IPS-18a (cell line): ENCODE data around the gene TSC22D1.
A peak's percentile ranks its signal among the peaks of the same experiment; 100 is the strongest.

ENCODE experiments used
- H3K27ac ChIP-seq: one replicate; pipeline ENCODE4 v1.5.1; 2013; ENCODE audit warnings: low read length
- H3K27me3 ChIP-seq: one replicate; pipeline ENCODE4 v1.6.1; 2013; ENCODE audit warnings: mild to moderate bottlenecking, low read length; ENCODE audit not compliant: control insufficient read depth, insufficient read depth
- H3K36me3 ChIP-seq: one replicate; pipeline ENCODE4 v1.6.1; 2013; ENCODE audit warnings: low read depth, low read length; ENCODE audit not compliant: control insufficient read depth
- H3K4me1 ChIP-seq: one replicate; pipeline ENCODE4 v1.6.1; 2013; ENCODE audit warnings: low read depth, low read length; ENCODE audit not compliant: control insufficient read depth
- H3K4me3 ChIP-seq: one replicate; pipeline ENCODE4 v1.5.1; 2013; ENCODE audit warnings: low read length
- H3K9ac ChIP-seq: one replicate; pipeline ENCODE4 v1.6.1; 2013; ENCODE audit warnings: mild to moderate bottlenecking, low read length, moderate library complexity
- H3K9me3 ChIP-seq: one replicate; pipeline ENCODE4 v1.6.1; 2013; ENCODE audit warnings: low read depth, low read length; ENCODE audit not compliant: control insufficient read depth

Gene TSC22D1

GRCh38 chr13:44498502-44498901 lies 77.6 kb downstream of the TSC22D1 start:
- H3K4me1 ChIP-seq = peaks cover 6% of the 10 kb centered on the region
- H3K4me3 ChIP-seq = no peak overlapping the region
- no peaks in the 10 kb centered on the region for H3K27me3 ChIP-seq
- H3K9me3 ChIP-seq = no peaks in the 10 kb centered on the region
- H3K36me3 ChIP-seq = no peaks in the 10 kb centered on the region
- no peak overlapping the region for H3K27ac ChIP-seq
- no peak overlapping the region for H3K9ac ChIP-seq

- no peaks in the 10 kb centered on the region for H3K9me3 ChIP-seq
- H3K27me3 ChIP-seq = no peaks in the 10 kb centered on the region
- H3K4me3 ChIP-seq = no peak overlapping the region
- H3K36me3 ChIP-seq = no peaks in the 10 kb centered on the region
- H3K4me1 ChIP-seq = peaks cover 13% of the 10 kb centered on the region
- H3K9ac ChIP-seq = no peak overlapping the region
- H3K27ac ChIP-seq = no peak overlapping the region
Observed at GRCh38 chr13:44497801-44498200, 78.3 kb downstream of the TSC22D1 start.

GRCh38 chr13:44493213-44493812 lies 82.8 kb downstream of the TSC22D1 start:
- Histone ChIP-seq H3K4me1 (peaks cover 14% of the 10 kb centered on the region), H3K27ac (peak overlapping the region; percentile 1), H3K27me3 (no peaks in the 10 kb centered on the region), H3K4me3 (no peak overlapping the region), H3K9ac (no peak overlapping the region), H3K36me3 (no peaks in the 10 kb centered on the region), H3K9me3 (no peaks in the 10 kb centered on the region)

- no peak overlapping the region for H3K9ac ChIP-seq
- H3K27me3 ChIP-seq = no peaks in the 10 kb centered on the region
- no peak overlapping the region for H3K27ac ChIP-seq
- H3K4me3 ChIP-seq = no peak overlapping the region
- H3K4me1 ChIP-seq = peaks cover 14% of the 10 kb centered on the region
- no peaks in the 10 kb centered on the region for H3K9me3 ChIP-seq
- H3K36me3 ChIP-seq = no peaks in the 10 kb centered on the region
Observed at GRCh38 chr13:44489751-44490150, 86.4 kb downstream of the TSC22D1 start.

GRCh38 chr13:44487989-44488388 lies 88.1 kb downstream of the TSC22D1 start:
- no peak overlapping the region for H3K9ac ChIP-seq
- H3K27ac ChIP-seq = no peak overlapping the region
- H3K27me3 ChIP-seq = no peaks in the 10 kb centered on the region
- H3K4me1 ChIP-seq = peaks cover 3% of the 10 kb centered on the region
- no peak overlapping the region for H3K4me3 ChIP-seq
- no peaks in the 10 kb centered on the region for H3K9me3 ChIP-seq
- no peaks in the 10 kb centered on the region for H3K36me3 ChIP-seq

- Histone ChIP-seq H3K36me3 (no peaks in the 10 kb centered on the region), H3K4me1 (no peaks in the 10 kb centered on the region), H3K27me3 (no peaks in the 10 kb centered on the region), H3K4me3 (no peak overlapping the region), H3K9me3 (no peaks in the 10 kb centered on the region), H3K9ac (no peak overlapping the region), H3K27ac (no peak overlapping the region)
Observed at GRCh38 chr13:44484562-44485138, 91.5 kb downstream of the TSC22D1 start.

GRCh38 chr13:44474122-44474910 lies 101.8 kb downstream of the TSC22D1 start:
- H3K9ac ChIP-seq = no peak overlapping the region
- peaks cover 15% of the 10 kb centered on the region for H3K4me1 ChIP-seq
- peak overlapping the region; percentile 37 for H3K27ac ChIP-seq
- H3K27me3 ChIP-seq = no peaks in the 10 kb centered on the region
- no peak overlapping the region for H3K4me3 ChIP-seq
- H3K9me3 ChIP-seq = no peaks in the 10 kb centered on the region
- no peaks in the 10 kb centered on the region for H3K36me3 ChIP-seq

GRCh38 chr13:44471686-44472085 lies 104.4 kb downstream of the TSC22D1 start:
- no peaks in the 10 kb centered on the region for H3K36me3 ChIP-seq
- H3K4me1 ChIP-seq = peaks cover 15% of the 10 kb centered on the region
- H3K27ac ChIP-seq = no peak overlapping the region
- no peak overlapping the region for H3K4me3 ChIP-seq
- H3K27me3 ChIP-seq = no peaks in the 10 kb centered on the region
- H3K9me3 ChIP-seq = no peaks in the 10 kb centered on the region
- no peak overlapping the region for H3K9ac ChIP-seq

GRCh38 chr13:44470638-44471562 lies 105.2 kb downstream of the TSC22D1 start:
- H3K27me3 ChIP-seq = no peaks in the 10 kb centered on the region
- H3K4me3 ChIP-seq = no peak overlapping the region
- H3K27ac ChIP-seq = no peak overlapping the region
- H3K9ac ChIP-seq = no peak overlapping the region
- H3K9me3 ChIP-seq = no peaks in the 10 kb centered on the region
- H3K4me1 ChIP-seq = peaks cover 15% of the 10 kb centered on the region
- H3K36me3 ChIP-seq = no peaks in the 10 kb centered on the region

GRCh38 chr13:44468874-44469273 lies 107.3 kb downstream of the TSC22D1 start:
- H3K9ac ChIP-seq = no peak overlapping the region
- no peak overlapping the region for H3K4me3 ChIP-seq
- no peaks in the 10 kb centered on the region for H3K36me3 ChIP-seq
- no peak overlapping the region for H3K27ac ChIP-seq
- no peaks in the 10 kb centered on the region for H3K27me3 ChIP-seq
- peaks cover 7% of the 10 kb centered on the region for H3K4me1 ChIP-seq
- H3K9me3 ChIP-seq = no peaks in the 10 kb centered on the region

- H3K27me3 ChIP-seq = no peaks in the 10 kb centered on the region
- H3K27ac ChIP-seq = no peak overlapping the region
- peaks cover 6% of the 10 kb centered on the region for H3K4me1 ChIP-seq
- no peak overlapping the region for H3K9ac ChIP-seq
- no peak overlapping the region for H3K4me3 ChIP-seq
- H3K36me3 ChIP-seq = no peaks in the 10 kb centered on the region
- H3K9me3 ChIP-seq = no peaks in the 10 kb centered on the region
Observed at GRCh38 chr13:44465318-44465717, 110.8 kb downstream of the TSC22D1 start.
